Raji (cell line): ENCODE results near the gene ING3.

Experiments used
- POLR2A ChIP-seq: IDR thresholded peaks from 2 replicates; pipeline ENCODE4 v1.6.1; 2011; ENCODE audit warnings: low read depth, low read length, control low read depth; ENCODE audit not compliant: insufficient read depth

The ING3 gene

GRCh38 chr7:121024611-121025010, 74.0 kb downstream of the ING3 start:
- TF ChIP-seq POLR2A = no peak

- TF ChIP-seq POLR2A = no peak
Observed at GRCh38 chr7:121026159-121026558, 75.6 kb downstream of the ING3 start.

DNA sequence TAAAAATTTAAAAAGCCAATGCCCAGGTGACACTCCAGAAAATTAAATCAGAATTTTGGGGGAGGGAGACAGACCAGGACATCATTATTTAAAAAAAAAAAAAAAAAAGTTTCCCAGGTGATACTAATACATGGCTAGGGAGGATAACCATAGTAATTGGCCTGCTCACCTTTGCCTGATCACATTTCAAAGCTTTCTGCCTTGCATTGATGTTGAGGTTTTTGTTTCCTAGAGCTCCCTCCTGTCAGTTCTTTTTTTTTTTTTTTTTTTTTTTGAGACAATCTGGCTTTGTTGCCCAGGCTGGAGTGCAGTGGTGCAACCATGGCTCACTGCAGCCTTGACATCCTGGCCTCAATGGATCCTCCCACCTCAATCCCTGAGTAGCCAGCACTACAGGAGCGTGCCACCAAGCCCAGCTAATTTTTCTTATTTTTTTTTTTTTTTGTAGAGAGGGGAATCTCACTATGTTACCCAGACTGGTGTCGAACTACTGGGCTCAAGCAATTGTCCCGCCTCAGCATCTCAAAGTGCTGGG, 76.1 kb downstream of the ING3 start:
- no peak for TF ChIP-seq POLR2A
